COLO668 (cell line): ENCODE measurements around the gene PTPN2.
"Not testable (repeated sequence)": the region's sequence is repeated elsewhere in the genome, so short reads cannot be mapped to it uniquely, and the experiment has no call there.

Experiments used
- DNase-seq: peaks from one replicate; lab custom pipeline; 2025; ENCODE audit not compliant: unreplicated experiment; lab: John Stamatoyannopoulos, UW

The PTPN2 gene

DNA sequence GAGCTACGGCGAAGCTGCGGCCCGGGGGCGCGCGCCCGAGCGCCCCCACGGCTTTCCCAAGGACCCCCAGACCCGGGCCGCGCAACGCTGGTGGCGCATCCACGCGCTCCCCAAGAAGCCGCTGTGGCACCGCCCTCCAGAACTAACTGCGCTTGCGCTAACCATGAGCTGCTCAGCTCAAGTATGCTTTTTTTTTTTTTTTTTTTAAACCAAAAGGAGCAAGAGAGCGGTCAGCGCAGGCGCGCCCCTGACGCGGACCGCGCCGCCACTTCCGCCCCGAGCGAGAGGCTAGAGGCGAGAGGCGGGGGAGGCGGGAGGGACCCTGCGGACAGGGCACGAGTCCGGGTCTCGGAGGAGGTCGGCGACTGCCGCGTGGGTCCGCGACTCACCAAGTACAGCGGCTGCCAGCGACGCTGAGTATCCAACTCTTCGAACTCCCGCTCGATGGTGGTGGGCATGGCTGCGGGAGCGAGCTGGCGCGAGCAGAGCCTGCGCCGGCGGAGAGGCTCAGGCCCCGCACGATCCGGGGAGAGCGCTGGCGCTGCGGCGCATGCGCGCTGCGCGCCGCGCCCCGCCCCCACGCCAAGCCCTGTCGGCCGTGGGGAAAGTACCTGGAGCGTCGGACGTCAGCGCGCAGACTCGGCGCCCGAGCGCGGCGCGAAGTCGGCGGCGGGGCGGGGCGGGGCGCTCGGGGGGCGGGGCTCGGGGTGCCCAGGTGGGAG lies at the start of gene PTPN2:
TSS of gene PTPN2 (minus strand) at position 554 of the 722 bp plus-strand sequence. CDS start at position 458, 96 bp downstream.
- DNase-seq: peak; percentile 95

DNA sequence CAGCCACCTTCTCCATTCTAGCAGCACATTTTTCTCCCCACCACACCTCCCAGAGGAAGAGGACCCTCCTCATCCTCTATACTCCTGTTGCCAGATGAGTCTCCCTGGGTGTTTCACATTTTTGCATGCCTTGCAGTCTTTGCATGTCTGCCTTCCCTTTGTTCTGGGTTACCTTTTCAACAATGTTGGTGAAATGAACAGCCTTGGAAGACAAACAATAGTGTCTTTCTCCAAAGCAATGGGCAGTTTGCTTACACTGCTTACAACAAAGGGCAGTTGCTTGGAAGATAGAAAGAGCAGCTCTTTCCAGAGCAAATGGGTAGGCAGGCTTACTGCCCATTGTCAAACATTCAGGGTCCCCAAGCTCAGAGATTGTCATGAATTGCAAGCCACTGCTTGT lies 49.3 kb upstream of the PTPN2 start:
- DNase-seq: no peak

GRCh38 chr18:12930908-12931307 lies 46.9 kb upstream of the PTPN2 start:
- no peak for DNase-seq

GRCh38 chr18:12930376-12930775 lies 46.3 kb upstream of the PTPN2 start:
- no peak for DNase-seq

GRCh38 chr18:12929477-12930083 lies 45.5 kb upstream of the PTPN2 start:
- DNase-seq: no peak

DNA sequence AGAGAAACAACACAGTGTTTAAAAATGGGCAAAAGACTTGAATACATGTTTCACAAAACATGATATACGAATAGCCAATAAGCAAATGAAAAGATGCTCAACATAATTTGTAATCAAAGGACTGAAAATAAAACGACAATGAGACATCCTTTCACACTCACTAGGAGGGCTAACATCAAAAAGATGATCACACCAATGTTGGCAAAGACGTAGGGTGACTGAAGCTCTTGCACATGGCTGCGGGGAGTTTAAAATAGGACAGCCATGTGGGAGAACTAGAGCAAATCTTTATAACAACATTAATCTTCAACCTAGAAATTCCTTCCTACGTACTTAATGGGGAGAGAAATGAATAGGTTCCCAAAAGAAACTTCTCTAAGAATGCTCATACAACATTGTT lies 44.6 kb upstream of the PTPN2 start:
- no peak for DNase-seq

DNA sequence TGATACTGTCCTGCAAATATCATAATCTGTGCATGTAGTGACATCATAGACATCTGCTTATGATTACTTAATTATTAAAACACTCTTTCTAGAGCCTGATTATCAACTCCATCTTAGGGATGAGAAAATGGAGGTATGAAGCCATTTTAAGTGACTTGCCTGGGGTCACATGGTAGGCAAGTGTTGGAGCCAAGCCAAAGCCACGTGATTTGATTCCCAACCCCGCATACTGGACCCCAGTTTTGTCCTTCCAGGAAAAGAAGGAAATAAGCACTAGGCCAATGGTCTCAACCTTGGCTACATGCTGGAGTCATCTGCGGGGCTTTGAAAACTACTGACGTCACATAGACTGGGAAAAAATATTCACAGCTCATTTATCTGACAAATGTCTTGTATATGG lies 44.2 kb upstream of the PTPN2 start:
- DNase-seq: no peak

DNA sequence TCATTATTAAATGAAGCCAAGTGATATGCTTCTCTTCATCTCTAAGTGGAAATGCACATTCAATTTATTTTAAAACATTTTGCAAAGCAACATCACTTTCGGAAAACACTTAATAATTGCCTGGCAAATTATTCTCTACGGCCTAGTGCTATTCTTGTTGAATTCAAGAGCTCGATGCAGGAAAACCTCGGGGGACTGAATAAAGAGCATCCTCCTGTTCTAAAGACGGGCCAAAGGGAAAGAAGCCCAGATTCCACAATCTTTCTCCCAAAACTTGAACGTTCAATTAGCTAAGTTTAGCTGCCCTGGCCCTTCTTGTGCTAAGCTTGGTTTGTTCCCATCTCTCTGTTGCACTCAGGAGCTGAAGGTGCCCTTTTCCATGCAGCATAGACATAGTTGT lies 40.6 kb upstream of the PTPN2 start:
- DNase-seq: no peak

DNA sequence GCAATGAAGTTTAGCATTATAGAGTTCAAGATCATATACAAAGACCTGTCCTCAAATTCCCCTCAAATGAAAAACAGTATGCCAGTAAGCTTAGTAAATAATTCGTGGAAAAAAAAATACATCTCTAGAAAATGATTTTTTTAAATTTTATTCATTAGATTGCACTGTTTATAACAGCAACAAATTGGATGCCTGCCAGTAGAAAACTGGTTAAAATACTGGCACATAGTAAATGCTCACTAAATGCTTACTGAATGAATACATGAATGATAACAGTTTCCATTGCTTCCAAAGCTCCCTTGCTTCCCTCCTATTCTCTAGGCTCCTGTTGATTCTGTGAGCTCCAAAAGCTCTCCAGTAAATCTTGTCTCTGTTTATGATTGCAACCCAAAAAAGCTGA lies 38.2 kb upstream of the PTPN2 start:
- no peak for DNase-seq

DNA sequence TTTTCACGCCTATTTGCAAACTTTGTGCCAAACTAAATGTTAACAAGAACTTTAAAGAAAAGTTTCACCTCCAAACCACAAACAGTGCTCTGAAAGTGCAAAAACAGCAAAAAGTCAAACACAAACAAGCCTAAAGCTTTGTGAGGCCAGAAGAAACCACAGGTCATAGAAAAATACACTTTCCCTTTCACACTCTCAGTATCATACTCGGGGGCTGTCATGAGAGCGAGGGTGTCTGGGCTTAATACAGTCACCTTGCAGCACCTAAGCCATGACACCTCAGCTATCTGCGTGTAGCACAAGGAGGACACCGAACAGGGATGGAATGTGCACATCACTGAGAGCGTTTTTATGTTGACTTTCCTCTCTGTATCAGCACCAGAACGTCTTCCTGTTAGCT lies 37.1 kb upstream of the PTPN2 start:
- DNase-seq: no peak

- DNase-seq: no peak
Observed at GRCh38 chr18:12911929-12912703, 28.1 kb upstream of the PTPN2 start.

- DNase-seq: peak; percentile 81
Observed at GRCh38 chr18:12911025-12911928, 27.2 kb upstream of the PTPN2 start.

GRCh38 chr18:12908706-12909105 lies 24.7 kb upstream of the PTPN2 start:
- no peak for DNase-seq

DNA sequence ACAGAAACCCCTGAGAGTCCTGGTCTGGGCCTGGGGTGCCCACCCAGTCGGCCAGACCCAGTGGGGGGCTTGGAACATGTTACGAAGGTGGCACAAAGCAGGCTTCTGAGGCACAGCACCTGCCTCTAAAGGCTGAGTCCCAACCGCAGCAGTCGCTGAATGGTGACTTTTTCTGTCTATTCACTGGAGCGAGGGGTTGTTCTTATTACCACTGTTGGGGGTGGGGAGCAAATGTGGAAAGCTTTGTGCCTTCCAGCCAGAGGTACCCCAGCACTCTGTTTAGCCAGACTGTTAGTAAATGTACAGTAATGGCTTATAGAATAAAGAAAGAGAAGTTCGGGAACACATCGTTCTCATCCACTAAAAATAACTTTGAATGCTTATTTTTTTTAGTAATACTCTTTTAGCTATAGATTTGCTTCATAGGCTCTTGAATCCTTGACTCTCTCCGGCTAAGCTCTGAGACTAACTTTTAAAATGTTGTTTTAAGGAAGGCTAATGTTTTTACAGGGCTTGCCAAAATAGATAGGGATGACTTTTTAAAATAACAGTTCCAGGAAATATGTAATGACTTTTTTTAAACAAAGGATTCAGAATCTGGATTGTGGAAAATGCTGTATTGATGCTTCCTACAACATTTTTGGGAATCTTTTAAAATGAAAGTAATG lies 23.4 kb upstream of the PTPN2 start:
- DNase-seq: no peak

GRCh38 chr18:12906773-12907172 lies 22.7 kb upstream of the PTPN2 start:
- no peak for DNase-seq

GRCh38 chr18:12906119-12906518 lies 22.1 kb upstream of the PTPN2 start:
- DNase-seq: no peak

DNA sequence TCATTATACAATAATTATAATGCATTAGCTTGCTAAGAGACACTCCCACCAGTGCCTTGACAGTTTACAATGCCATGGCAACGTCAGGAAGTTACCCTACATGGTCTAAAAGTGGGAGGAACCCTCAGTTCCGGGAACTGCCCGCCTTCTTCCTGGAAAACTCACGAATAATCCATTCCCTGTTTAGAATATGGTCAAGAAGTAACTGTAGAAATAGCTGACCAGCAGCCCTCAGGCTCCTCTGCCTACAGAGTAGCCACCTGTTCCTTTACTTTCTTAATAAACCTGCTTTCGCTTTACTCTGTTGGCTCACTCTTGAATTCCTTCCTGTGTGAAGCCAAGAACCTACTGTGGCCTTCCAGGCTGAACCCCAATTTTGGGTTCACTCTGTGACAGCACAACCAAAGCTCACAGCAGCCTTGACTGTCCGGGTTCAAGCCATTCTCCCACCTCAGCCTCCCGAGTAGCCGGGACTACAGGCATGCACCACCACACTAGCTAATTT lies 20.0 kb upstream of the PTPN2 start:
- no peak for DNase-seq

- not testable (repeated sequence) for DNase-seq
Observed at GRCh38 chr18:12901208-12901607, 17.2 kb upstream of the PTPN2 start.

GRCh38 chr18:12896784-12897333 lies 12.8 kb upstream of the PTPN2 start:
- not testable (repeated sequence) for DNase-seq

- DNase-seq: no peak
Observed at GRCh38 chr18:12895626-12896025, 11.6 kb upstream of the PTPN2 start.
